B cell (primary cell): ENCODE measurements around the gene CLN5.

Experiments
- EZH2 ChIP-seq: IDR thresholded peaks from 2 replicates; pipeline ENCODE4 v1.6.1; 2012; ENCODE audit warnings: borderline replicate concordance, low read depth, mild to moderate bottlenecking, moderate library complexity, low read length; ENCODE audit not compliant: insufficient read depth, poor library complexity, severe bottlenecking
- TF ChIP-seq, protein P1 (sequence below): fragments of 200-600 bp; IDR thresholded peaks from one replicate; pipeline ENCODE4 v1.8.0; 2022; ENCODE audit warnings: antibody characterized with exemption, mild to moderate bottlenecking

GRCh38 chr13:76982061-76982460, 9.8 kb upstream of the CLN5 start:
- TF ChIP-seq, protein P1, sequence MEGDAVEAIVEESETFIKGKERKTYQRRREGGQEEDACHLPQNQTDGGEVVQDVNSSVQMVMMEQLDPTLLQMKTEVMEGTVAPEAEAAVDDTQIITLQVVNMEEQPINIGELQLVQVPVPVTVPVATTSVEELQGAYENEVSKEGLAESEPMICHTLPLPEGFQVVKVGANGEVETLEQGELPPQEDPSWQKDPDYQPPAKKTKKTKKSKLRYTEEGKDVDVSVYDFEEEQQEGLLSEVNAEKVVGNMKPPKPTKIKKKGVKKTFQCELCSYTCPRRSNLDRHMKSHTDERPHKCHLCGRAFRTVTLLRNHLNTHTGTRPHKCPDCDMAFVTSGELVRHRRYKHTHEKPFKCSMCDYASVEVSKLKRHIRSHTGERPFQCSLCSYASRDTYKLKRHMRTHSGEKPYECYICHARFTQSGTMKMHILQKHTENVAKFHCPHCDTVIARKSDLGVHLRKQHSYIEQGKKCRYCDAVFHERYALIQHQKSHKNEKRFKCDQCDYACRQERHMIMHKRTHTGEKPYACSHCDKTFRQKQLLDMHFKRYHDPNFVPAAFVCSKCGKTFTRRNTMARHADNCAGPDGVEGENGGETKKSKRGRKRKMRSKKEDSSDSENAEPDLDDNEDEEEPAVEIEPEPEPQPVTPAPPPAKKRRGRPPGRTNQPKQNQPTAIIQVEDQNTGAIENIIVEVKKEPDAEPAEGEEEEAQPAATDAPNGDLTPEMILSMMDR, result no peak
- TF ChIP-seq EZH2, result no peak
